PC-9 (cell line): ENCODE measurements around the gene PVALEF.

Experiments used
- EZH2 ChIP-seq: fragments of 200-600 bp; sonication (generic); IDR thresholded peaks from 2 replicates; pipeline ENCODE4 v1.8.0; 2017; ENCODE audit warnings: antibody characterized with exemption, low read depth
- TF ChIP-seq, protein P1 (sequence below): fragments of 200-600 bp; sonication (generic); conservative IDR thresholded peaks from 2 replicates; pipeline ENCODE4 v1.6.1; 2017; ENCODE audit warnings: mixed run types, antibody characterized with exemption, mild to moderate bottlenecking, moderate library complexity

DNA sequence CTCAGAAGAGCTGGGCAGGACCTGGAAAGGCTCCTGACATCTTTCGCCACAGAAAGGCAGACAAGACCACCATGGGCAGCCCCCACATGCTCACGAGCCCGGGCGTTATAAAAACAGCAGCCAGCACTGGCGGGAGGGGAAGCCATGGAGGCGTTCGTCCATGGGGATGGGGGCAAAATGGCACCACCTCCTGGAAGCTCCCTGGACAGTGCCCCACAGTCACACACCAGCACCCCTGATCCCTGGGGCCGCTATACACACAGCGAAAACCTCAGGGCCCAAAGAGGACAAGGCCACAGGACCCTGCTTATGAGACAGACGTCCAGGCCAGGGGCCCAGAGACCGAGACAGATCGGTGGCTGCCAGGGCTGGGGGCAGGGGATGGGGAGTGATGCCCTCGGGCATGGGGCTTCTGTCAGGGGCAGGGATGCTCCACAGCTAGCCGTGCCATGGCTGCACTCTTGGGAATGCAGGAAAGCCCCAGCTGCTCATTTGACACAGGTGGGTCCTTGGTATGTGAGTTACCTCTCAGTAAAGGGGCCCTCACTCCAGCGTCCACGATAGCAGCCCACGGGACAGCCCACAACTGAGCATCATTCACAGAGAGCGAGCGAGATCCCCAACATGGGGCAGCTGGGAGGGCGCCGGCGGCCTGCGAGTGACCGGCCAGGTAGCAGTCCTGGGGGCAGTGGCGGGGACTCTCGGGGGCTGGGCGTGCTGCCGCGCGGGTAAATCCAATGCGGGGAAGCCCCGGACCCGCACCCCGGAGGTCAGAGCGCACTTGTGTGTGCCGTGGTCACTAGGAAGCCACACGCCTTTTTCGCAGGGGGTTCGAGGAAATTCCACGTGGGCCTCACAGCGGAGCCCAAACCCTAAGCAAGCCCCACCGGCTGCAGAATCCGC, 6.4 kb upstream of the PVALEF start:
- TF ChIP-seq, protein P1, sequence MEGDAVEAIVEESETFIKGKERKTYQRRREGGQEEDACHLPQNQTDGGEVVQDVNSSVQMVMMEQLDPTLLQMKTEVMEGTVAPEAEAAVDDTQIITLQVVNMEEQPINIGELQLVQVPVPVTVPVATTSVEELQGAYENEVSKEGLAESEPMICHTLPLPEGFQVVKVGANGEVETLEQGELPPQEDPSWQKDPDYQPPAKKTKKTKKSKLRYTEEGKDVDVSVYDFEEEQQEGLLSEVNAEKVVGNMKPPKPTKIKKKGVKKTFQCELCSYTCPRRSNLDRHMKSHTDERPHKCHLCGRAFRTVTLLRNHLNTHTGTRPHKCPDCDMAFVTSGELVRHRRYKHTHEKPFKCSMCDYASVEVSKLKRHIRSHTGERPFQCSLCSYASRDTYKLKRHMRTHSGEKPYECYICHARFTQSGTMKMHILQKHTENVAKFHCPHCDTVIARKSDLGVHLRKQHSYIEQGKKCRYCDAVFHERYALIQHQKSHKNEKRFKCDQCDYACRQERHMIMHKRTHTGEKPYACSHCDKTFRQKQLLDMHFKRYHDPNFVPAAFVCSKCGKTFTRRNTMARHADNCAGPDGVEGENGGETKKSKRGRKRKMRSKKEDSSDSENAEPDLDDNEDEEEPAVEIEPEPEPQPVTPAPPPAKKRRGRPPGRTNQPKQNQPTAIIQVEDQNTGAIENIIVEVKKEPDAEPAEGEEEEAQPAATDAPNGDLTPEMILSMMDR = no peak
- TF ChIP-seq EZH2 = no peak
